GF-D8 (cell line): Measurements from ENCODE around the gene KDM5C.

Source experiments
- DNase-seq: peaks from one replicate; lab custom pipeline; 2025; lab: John Stamatoyannopoulos, UW

Gene KDM5C

GRCh38 chrX:53250556-53250955 lies 25.5 kb upstream of the KDM5C start:
- no peak for DNase-seq

- DNase-seq, result no peak
Observed at GRCh38 chrX:53249408-53250042, 24.5 kb upstream of the KDM5C start.

- DNase-seq, result no peak
Observed at GRCh38 chrX:53247928-53248327, 22.9 kb upstream of the KDM5C start.

GRCh38 chrX:53246231-53246630 lies 21.2 kb upstream of the KDM5C start:
- DNase-seq, result no peak

GRCh38 chrX:53244610-53245009 lies 19.6 kb upstream of the KDM5C start:
- DNase-seq, result no peak

GRCh38 chrX:53242310-53242709 lies 17.3 kb upstream of the KDM5C start:
- no peak for DNase-seq

GRCh38 chrX:53241558-53241957 lies 16.6 kb upstream of the KDM5C start:
- DNase-seq, result no peak

- DNase-seq, result no peak
Observed at GRCh38 chrX:53239474-53239873, 14.5 kb upstream of the KDM5C start.

GRCh38 chrX:53237056-53237455 lies 12.0 kb upstream of the KDM5C start:
- no peak for DNase-seq

- DNase-seq, result no peak
Observed at GRCh38 chrX:53236025-53236679, 11.1 kb upstream of the KDM5C start.

GRCh38 chrX:53235566-53235965 lies 10.6 kb upstream of the KDM5C start:
- no peak for DNase-seq

- DNase-seq, result no peak
Observed at GRCh38 chrX:53234484-53234883, 9.5 kb upstream of the KDM5C start.

- DNase-seq, result no peak
Observed at GRCh38 chrX:53233536-53233935, 8.5 kb upstream of the KDM5C start.

GRCh38 chrX:53230116-53230515 lies 5.1 kb upstream of the KDM5C start:
- DNase-seq, result no peak

- DNase-seq, result peak; percentile 6
Observed at GRCh38 chrX:53227224-53227765, 2.3 kb upstream of the KDM5C start.

- no peak for DNase-seq
Observed at GRCh38 chrX:53223955-53224859, 800 bp downstream of the KDM5C start.

- no peak for DNase-seq
Observed at GRCh38 chrX:53223068-53223693, 1.8 kb downstream of the KDM5C start.

GRCh38 chrX:53211391-53211978 lies 13.5 kb downstream of the KDM5C start:
- no peak for DNase-seq

GRCh38 chrX:53196678-53197077 lies 28.3 kb downstream of the KDM5C start:
- no peak for DNase-seq

- DNase-seq, result no peak
Observed at GRCh38 chrX:53195401-53195800, 29.6 kb downstream of the KDM5C start.

- DNase-seq, result no peak
Observed at GRCh38 chrX:53194308-53194707, 30.7 kb downstream of the KDM5C start.

GRCh38 chrX:53193093-53193492 lies 31.9 kb downstream of the KDM5C start:
- no peak for DNase-seq
